GM21825 (cell line): ENCODE data around the gene SYT17.

Experiments
- ATAC-seq: cut with Tn5 transposase; IDR thresholded peaks from one replicate; pipeline ENCODE4 v1.9.1; 2021; ENCODE audit warnings: mild to moderate bottlenecking, moderate library complexity; ENCODE audit not compliant: unreplicated experiment

The SYT17 gene, protein sequence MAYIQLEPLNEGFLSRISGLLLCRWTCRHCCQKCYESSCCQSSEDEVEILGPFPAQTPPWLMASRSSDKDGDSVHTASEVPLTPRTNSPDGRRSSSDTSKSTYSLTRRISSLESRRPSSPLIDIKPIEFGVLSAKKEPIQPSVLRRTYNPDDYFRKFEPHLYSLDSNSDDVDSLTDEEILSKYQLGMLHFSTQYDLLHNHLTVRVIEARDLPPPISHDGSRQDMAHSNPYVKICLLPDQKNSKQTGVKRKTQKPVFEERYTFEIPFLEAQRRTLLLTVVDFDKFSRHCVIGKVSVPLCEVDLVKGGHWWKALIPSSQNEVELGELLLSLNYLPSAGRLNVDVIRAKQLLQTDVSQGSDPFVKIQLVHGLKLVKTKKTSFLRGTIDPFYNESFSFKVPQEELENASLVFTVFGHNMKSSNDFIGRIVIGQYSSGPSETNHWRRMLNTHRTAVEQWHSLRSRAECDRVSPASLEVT

DNA sequence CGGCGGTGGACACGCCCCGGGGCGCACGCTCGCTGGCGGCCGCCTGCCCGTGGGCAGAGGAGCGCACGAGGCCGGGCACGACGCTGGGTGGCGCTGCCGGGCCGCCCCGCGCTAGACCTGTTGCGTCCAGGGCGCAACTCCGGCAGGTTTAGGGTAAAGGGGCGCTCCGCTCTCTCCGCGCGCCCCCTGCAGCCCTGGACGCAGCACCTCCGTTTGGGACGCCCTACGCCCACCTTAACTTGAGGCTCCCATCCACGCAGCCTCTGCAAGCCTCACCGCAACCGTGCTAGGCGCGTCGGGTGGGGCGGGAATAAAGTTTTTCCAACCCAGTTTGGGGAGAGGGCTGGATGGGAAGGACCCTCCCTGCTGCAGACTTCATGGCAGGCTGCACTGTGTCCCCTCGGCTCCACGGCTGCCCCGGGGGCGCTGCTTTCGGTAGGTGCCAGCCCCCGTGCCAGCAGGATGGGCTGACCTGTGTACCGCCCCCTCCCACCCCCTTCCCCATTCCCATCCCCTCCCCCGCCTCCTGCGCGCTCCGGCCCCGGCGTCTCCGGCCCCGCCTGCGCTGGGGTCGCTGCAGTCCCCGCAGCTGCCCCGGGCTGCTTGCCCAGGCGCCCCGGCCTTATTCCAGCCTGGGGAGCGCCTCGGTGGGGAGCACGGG is at the start of gene SYT17:
Gene SYT17, plus strand, starts transcription at position 531 of the 661 bp plus-strand sequence. CDS start 407 bp downstream, outside the sequence.
- ATAC-seq, result peak; percentile 68

DNA sequence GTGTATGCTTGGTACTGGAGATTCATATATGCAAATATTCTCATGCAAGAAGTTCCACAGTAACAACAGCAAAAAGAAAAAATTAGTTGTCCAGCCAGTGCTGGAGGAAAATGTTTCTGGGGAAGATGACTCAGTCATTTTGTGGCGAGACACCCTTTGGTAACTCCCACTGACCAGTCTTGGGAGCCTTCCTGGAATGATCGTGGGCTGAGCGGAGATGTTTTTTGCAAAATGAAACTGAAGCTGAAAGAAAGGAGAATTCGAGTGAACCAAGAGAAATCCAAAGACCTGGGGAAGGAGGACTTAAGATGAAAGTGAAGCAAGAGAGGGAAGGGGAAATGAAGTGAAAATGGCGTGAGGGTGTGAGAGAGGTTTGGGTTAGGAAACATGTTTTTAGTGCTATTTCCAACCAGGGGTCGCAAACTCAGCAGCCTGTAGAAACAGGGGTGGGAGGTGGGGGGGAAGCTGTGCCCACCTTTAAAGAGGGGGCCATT is 49.1 kb upstream of the SYT17 start:
- no peak for ATAC-seq

DNA sequence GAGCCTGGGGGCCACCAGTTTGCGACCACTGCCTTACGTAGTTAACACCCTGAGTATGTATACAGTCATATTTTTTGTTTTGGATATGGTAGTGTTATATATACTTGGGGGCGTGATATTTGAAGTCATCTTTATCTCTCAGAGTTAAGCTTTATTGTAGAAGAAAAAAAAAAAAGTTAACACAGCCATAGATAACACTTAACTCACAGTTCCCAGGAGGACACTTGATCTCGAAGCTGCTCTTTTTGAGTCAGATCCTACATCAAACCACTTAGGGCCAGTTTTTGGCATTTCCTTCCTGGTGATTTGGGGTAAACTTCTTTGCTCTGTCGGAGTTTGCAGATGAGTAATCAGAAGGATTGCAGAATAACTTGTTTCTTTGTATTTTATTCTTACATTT is 48.5 kb upstream of the SYT17 start:
- ATAC-seq, result no peak

DNA sequence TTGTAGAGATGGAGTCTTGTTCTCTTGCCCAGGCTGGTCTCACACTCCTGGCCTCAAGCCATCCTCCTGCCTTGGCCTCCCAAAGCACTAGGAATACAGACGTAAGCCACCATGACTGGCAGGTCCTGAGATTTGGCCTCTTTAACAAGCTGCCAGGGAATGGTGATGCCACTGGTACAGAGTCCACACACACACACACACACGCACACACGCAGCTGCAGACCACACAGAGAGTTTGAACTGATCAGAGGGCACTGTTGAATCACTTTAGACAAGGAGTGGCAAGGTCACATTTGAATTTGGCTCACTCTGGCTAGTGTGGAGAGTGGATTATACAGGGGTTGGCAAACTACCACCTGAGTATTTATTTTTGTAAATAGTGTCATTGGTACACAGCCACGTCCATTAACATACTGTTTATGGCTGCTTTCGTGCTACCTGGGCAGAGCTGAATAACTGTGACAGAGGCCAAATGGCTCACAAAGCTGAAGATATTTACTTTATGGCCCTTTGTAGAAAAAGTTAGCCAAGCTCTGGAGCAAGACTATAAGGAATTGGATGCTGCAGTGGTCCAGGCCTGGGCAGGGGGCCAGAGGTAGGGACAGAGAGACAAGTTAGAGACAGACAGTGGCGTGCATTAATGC is 44.4 kb upstream of the SYT17 start:
- ATAC-seq, result no peak

DNA sequence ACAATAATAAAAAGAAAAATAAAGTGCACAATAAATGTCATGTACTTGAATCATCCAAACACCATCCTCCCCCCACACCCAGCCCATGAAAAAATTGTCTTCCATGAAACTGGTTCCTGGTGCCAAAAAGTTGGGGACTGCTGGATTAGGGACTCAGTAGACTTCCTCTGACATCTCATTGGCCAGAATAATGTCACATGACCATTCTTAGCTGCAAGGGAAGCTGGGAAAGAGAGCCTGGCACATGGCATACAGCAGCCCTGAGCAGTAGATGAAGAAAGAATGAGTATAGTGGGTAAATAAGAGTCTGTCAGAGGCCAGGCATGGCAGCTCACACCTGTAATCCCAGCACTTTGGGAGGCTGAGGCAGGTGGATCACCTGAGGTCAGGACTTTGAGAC is 41.7 kb upstream of the SYT17 start:
- no peak for ATAC-seq

DNA sequence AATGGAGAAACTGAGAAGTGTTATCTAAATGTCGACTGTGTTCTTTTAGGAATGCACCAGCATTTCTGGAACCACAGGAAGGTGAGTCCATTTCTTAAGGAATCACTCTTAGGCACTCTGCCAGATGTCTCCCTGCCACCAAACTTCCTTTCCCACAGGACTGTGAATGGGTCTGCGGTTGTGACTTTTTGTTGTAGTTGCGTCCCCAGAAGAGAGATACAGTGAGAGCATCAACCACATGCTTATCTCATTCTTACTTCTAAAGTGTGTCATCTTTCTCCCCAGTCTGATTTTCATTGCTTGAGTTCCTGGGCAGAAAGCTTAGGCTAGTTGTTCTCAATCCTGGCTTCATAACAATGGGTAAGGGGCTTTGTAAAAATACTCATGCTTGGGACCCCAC is 40.8 kb upstream of the SYT17 start:
- peak; percentile 21 for ATAC-seq

DNA sequence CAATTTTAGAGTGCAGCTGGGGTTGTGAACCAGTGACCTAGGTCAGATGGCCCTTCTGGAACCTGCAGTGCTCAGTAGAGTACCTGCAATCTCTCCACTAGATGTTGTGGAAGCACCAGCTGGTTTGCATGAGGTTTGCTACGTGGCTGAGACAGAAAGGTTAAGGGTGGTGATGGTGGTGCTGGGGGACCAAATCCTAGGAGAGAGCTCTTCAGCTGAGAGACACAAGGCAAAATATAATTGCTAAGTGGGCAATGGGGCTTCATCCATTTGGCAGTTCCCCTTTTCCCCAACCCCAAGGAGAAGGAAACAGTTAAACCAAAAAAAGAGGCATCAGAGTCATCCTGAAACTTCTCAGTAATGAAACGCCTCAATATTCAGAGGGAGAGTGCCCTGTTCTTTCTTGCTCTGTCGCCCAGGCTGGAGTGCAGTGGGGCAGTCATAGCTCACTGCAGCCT is 40.3 kb upstream of the SYT17 start:
- peak; percentile 48 for ATAC-seq

DNA sequence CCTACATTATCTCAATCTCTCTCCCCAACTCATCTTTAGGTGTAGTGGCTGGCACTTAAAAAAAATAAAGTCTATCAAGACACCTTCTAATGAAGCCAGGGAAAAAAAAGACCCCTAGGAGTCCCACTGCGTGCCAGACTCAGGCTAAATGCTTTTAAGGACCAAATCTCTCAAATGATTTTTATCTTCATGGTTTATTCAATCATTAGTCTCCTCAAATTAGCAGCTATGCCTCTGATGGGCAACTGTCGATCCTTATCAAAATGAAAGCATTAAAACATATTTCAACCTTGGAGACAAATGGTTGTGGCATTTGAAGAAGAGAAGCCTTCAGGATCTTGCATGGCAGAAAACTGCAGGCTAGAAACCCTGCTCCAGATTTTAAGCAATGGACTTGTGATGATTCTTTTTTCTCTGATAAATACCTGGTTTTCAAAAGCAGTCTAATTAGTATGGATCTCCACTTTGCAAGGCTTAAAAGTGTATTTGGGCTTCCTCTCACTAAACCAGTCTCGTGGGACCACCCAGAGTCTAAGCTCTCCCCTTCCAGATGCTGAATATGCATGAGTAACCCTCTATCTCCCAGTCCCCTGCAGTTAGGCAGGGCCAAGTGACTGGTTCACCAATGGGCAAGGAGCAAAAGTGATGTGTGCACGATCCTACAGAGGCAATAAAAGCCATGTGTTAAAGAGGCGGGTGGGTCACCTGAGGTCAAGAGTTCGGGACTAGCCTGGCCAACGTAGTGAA is 39.4 kb upstream of the SYT17 start:
- no peak for ATAC-seq

DNA sequence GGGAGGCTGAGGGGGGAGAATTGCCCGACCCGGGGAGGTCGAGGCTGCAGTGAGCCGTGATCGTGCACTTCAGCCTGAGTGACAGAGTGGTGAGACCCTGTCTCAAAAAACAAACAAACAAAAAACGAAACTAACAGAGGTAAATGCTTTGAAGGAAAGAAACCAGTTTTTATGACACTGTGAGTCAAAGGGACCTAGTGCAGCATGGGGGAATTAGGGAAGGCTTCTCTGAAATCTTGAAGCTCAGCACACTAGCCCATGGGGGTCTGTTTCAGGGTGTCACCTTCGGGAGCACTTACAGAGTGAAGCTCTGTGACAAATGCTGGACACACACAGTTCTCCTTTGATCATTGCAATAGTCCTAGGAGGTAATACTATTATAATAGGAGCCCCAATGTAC is 37.7 kb upstream of the SYT17 start:
- ATAC-seq, result no peak

DNA sequence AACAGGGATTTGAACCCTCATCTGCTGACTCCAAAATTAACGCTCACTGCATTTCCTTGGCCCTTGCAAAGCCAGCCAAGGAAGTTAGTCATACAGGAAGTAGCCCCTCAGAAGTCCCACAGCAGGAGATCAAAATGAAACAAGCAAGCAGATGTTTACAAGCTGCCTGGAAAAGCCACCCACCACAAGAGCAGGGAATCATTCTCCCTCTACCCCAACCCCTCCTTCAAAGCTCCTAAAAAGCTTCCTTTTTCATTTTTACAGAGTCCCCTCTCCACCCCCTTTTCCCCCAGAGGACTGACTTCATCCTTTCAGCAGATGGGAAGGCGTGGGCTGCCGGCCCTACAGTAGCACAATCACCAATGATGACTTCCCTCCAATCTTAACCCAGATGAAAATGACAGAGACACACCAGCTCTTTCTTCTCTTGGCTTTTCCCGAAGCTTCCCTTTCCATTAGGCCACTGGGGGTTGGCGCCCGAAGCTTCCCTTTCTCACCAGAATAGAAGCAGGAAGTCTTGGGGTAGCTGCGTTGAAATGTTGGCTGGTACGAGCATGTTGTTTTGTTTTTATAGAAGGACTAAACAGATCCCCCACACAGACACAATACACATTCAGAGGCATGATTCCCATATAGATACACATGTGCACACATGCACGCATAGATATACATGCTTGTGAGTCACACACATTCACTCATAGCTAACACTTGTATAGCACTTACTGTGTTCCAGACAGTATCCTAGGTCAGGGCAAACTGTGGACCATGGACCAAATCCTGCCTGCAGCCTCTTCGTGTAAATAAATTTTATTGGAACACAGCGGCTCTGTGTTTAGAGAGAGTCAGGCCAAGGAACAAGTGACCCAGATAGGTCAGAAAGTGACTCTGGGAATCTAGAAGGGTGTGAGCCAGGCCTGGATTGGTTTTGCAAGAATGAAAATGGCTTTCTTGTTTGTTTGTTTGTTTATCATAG is 36.9 kb upstream of the SYT17 start:
- ATAC-seq, result no peak

DNA sequence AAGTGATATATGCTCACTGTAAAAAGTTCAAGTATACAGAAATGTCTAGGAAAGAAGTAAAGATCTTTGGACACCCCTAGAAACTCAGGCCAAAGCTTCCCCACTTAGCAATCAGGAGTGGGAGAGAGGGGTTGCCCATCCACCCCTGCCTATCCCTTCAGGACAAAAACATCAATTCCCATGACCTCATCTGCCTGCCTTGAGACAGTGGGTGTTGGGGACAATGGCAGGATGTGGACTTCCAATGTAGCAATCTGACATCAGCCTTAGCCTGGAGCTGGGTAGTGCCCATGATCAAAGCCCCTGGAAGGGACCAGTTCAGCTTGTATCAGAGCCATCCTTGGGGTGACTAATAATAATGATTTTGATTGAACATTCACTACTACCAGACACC is 36.2 kb upstream of the SYT17 start:
- ATAC-seq, result no peak

DNA sequence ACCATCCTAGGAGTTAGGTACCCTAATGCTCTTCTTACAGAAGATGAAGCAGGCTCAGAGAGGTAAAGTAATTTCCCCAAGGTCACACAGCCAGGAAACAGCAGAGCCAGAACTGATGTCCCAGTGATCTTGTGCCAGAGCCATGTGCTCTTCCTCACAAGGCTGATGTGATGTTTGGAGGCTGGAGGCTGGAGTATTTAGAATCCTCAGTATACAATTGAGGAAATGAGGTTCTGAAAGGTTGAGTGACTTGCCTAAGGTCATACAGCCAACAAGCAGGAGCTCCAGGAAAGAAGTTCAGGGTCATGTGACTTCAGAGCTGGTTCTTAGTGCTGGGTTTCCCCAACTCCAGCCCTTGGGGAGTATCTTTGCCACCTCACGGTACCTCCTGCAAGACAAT is 35.8 kb upstream of the SYT17 start:
- ATAC-seq, result no peak

DNA sequence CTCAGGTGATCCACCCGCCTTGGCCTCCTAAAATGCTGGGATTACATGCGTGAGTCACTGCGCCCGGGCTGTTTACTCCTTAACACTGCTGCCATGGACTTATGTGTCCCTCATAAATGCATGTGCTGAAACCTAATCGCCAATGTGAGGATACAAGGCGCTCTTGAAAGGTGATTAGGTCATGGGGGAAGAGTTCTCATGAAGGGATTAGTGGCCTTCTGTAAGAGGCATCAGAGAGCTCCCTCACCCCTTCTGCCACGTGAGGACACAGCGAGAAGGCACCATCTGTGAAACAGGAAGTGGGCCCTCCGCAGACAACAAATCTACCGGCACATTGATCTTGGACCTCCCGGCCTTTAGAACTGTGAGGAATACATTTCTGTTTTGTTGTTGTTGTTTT is 35.1 kb upstream of the SYT17 start:
- no peak for ATAC-seq

DNA sequence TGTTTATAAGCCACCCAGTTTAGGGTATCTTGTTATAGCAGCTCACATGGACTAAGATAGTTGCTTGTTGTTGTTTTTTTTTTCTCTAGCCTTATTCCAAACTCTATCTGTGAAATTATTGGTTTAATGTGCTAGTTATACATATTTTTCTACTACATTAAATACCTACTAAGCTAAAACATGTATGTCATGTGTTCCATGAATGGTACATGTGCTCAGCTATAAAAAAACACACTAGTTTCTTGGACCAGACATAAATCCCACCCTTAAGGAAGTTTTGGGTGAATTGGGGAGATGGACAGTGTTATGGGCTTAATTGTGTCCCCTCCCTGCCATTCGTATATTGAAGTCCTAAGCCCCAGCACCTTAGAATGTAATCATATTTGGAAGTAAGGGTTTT is 34.4 kb upstream of the SYT17 start:
- ATAC-seq, result no peak

DNA sequence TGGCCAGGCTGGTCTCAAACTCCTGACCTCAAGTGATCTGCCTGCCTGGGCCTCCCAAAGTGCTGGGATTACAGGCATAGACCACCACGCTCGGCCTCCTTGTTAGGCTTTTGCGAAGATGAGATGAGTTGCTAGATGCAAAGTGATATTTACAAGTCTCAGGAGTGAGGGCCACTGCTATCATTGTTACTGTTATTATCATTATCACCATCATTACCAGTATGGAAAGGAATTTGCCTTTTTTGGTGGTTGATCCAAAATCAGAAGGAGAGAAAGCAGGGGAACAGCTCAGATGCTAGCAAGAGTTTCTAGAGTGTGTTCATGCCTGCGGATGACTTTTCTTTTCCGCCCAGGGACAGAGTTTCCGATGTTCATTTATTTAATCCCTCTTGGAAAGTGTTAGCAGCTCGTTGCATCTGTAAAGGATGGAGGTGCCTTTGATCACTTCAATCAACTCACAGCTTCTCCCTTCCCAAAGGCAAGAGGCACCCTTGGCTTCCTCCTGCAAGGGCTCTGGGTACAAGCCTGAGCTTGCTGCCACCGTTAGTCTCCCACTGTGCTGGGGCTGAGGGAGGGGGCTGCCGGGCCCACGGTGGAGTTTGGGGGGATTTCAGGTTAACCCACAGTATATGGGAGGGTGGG is 32.7 kb upstream of the SYT17 start:
- no peak for ATAC-seq

DNA sequence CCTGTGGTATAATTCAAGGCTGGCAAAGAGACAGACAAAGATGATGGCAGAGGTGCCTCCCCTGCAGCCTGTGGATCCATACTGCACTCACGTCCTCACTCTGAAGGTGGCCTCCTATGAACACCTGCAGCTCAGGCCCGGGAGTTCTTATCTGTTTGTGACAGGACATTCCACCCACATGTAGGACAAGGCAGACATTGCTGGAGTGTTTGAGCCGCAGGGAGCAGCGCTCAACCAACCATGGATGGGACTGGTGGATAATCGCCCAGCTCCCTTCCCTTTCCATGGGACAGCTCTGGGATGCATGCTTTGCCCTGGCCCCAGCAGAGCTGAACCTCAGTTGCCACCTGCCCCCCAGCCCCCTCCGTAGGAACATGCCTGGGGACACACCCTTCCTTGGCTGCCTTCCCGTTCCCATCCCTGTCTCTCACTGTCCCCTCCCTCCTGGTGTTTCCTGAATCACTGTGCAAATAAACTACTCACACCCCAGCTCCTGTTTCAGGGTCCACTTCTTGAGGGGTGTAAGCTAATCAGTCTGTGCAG is 32.1 kb upstream of the SYT17 start:
- no peak for ATAC-seq

DNA sequence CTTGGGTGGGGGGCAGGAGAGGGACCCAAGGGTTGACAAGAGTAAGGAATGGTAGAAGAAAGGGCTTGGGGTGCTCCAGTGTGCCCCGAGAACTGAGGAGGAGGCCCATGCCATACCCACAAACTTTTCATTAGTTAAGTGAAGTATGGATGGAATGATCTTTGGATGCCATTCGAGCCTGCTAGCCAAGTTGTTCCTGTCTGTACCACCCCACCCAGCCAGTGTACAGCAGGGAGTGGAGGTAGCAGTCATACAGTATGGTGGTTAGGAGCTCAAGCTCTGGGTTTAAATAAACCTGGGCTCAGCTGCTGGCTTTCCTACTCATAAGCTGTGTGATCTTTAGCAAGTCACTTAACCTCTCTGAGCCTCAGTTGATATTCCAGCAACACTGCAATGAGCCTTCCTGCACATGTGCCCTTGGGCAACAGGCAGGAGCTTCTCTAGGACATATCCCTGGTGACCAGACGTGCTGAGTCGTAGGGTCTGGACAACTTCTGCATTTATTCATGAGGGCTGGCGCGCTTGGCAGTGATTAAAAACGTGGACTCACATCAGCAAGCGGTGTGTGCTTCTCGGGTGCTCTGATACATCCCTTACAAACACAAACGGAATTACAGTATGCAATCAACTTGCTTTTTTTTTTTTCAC is 31.4 kb upstream of the SYT17 start:
- no peak for ATAC-seq
